CD14-positive monocyte (primary cell): ENCODE results near the gene QTRT2. TPM values are rescaled to one million over a fixed set of nuclear protein-coding genes. Genes with fewer than 3 reads are reported as not detected.

Experiments used
- DNase-seq, 3 donors: peaks; one replicate each; pipeline ENCODE4 v3.0.0-alpha.2; 2011 to 2022
- H2AFZ ChIP-seq: 2 replicates; pipeline ENCODE4 v1.6.0; 2012; ENCODE audit warnings: mild to moderate bottlenecking, low read depth, low read length, inconsistent platforms; ENCODE audit not compliant: insufficient read depth, poor library complexity, severe bottlenecking
- H3K27ac ChIP-seq, 2 donors: 1 replicate in 1 of 2; 2 replicates in 1 of 2; pipeline ENCODE4 v1.5.1; 2012 to 2013; ENCODE audit warnings: low read length in 2 of 2, control low read depth in 1 of 2, inconsistent platforms in 1 of 2, low read depth in 1 of 2, mild to moderate bottlenecking in 1 of 2
- H3K27me3 ChIP-seq, 2 donors: one replicate each; pipeline versions ENCODE4 v1.6.0 to v1.6.1; 2011 to 2013; ENCODE audit warnings: low read length in 2 of 2; ENCODE audit not compliant: control insufficient read depth in 2 of 2, insufficient read depth in 2 of 2
- H3K36me3 ChIP-seq, 2 donors: replicated peaks in 1 of 2; 1 replicate in 1 of 2; 2 replicates in 1 of 2; pipeline versions ENCODE4 v1.5.1 to v1.6.1; 2012 to 2013; ENCODE audit warnings: low read length in 2 of 2, control low read depth in 1 of 2, inconsistent platforms in 1 of 2, mild to moderate bottlenecking in 1 of 2; ENCODE audit not compliant: insufficient read depth in 2 of 2, control insufficient read depth in 1 of 2
- H3K4me1 ChIP-seq, 2 donors: 1 replicate in 1 of 2; 2 replicates in 1 of 2; pipeline versions ENCODE4 v1.5.1 to v1.6.1; 2012 to 2013; ENCODE audit warnings: low read length in 2 of 2, control low read depth in 1 of 2, inconsistent platforms in 1 of 2, mild to moderate bottlenecking in 1 of 2, moderate library complexity in 1 of 2; ENCODE audit not compliant: insufficient read depth in 2 of 2, control insufficient read depth in 1 of 2
- H3K4me2 ChIP-seq: replicated peaks from 2 replicates; pipeline ENCODE3; 2012; ENCODE audit warnings: low read length, moderate library complexity, mild to moderate bottlenecking; ENCODE audit not compliant: poor library complexity, severe bottlenecking; ENCODE audit errors: extremely low read depth
- H3K4me3 ChIP-seq, 3 experiments: fragments of 200-600 bp in 1 of 3; sonication (generic) in 1 of 3; replicated peaks in 1 of 3; 1 replicate in 2 of 3; 2 replicates in 1 of 3; pipeline ENCODE4 v1.5.1; 2011 to 2013; ENCODE audit warnings: low read length in 3 of 3, mild to moderate bottlenecking in 3 of 3, control low read depth in 2 of 3, low read depth in 2 of 3, inconsistent platforms in 1 of 3, moderate library complexity in 1 of 3
- H3K79me2 ChIP-seq: 2 replicates; pipeline ENCODE4 v1.6.0; 2012; ENCODE audit warnings: mild to moderate bottlenecking, control low read depth, inconsistent platforms, low read length, moderate library complexity; ENCODE audit not compliant: insufficient read depth
- H3K9ac ChIP-seq: 2 replicates; pipeline ENCODE4 v1.6.0; 2017; ENCODE audit warnings: low read length, mild to moderate bottlenecking; ENCODE audit not compliant: insufficient read depth, poor library complexity, severe bottlenecking
- H3K9me3 ChIP-seq, 2 donors: replicated peaks in 1 of 2; 1 replicate in 1 of 2; 2 replicates in 1 of 2; pipeline versions ENCODE4 v1.5.1 to v1.6.1; 2012 to 2013; ENCODE audit warnings: low read length in 2 of 2, control low read depth in 1 of 2; ENCODE audit not compliant: control insufficient read depth in 1 of 2, insufficient read depth in 1 of 2
- H4K20me1 ChIP-seq: 2 replicates; pipeline ENCODE4 v1.6.0; 2012; ENCODE audit warnings: mild to moderate bottlenecking, low read length, control low read depth, moderate library complexity; ENCODE audit not compliant: insufficient read depth
- H3K27ac Mint-ChIP-seq, 7 donors: one replicate each; pipeline ENCODE4 v1.8.0; 2020; ENCODE audit warnings: mild to moderate bottlenecking in 7 of 7, mixed read lengths in 7 of 7, moderate library complexity in 6 of 7, inconsistent platforms in 2 of 7
- H3K27me3 Mint-ChIP-seq, 3 donors: one replicate each; pipeline ENCODE4 v1.8.0; 2021 to 2022; ENCODE audit warnings: low read depth in 3 of 3, mild to moderate bottlenecking in 3 of 3, mixed read lengths in 3 of 3, moderate library complexity in 3 of 3, inconsistent platforms in 1 of 3
- H3K36me3 Mint-ChIP-seq, 2 donors: one replicate each; pipeline ENCODE4 v1.8.0; 2020; ENCODE audit warnings: mixed read lengths in 2 of 2, inconsistent platforms in 1 of 2, mild to moderate bottlenecking in 1 of 2
- H3K4me1 Mint-ChIP-seq: one replicate; pipeline ENCODE4 v1.8.0; 2020; ENCODE audit warnings: mild to moderate bottlenecking, mixed read lengths
- H3K4me3 Mint-ChIP-seq, 2 donors: one replicate each; pipeline ENCODE4 v1.8.0; 2020; ENCODE audit warnings: mild to moderate bottlenecking in 2 of 2, mixed read lengths in 2 of 2, moderate library complexity in 1 of 2
- H3K9me3 Mint-ChIP-seq, 7 donors: one replicate each; pipeline ENCODE4 v1.8.0; 2020 to 2022; ENCODE audit warnings: mixed read lengths in 7 of 7, mild to moderate bottlenecking in 6 of 7, moderate library complexity in 6 of 7, inconsistent platforms in 2 of 7
- WGBS: methylation state at CpG from one replicate; pipeline ENCODE4 v1.1.5; 2013; ENCODE audit warnings: missing lambda C conversion rate; ENCODE audit not compliant: insufficient coverage; 5-methylcytosine and 5-hydroxymethylcytosine counted together
- intact Hi-C, 2 donors: fragments of 100-400 bp; cut with micrococcal nuclease; formaldehyde crosslinking; loops; one replicate each; pipeline versions ENCODE4 v1.15.0 to v1.15.1; 2023
- polyA plus RNA-seq, 3 donors: library from polyadenylated mRNA; depleted of rRNA in 1 of 3; unstranded in 2 of 3; stranded (reverse) in 1 of 3; fragments of 300-500 nt in 2 of 3; fragments of >200 nt in 1 of 3; fragmentation: Illumina TruSeq in 2 of 3; gene quantifications; 1 replicate in 2 of 3; 2 replicates in 1 of 3; pipeline ENCODE4 v1.2.3, GENCODE V29; 2012 to 2021
- TF ChIP-seq, protein P1 (sequence below): fragments of 200-600 bp; IDR thresholded peaks from one replicate; pipeline ENCODE4 v1.8.0; 2022; ENCODE audit warnings: antibody characterized with exemption, mild to moderate bottlenecking

Gene QTRT2
- polyA plus RNA-seq, 3 donors = 14.5 to 16.7 (median 15.9) TPM

DNA sequence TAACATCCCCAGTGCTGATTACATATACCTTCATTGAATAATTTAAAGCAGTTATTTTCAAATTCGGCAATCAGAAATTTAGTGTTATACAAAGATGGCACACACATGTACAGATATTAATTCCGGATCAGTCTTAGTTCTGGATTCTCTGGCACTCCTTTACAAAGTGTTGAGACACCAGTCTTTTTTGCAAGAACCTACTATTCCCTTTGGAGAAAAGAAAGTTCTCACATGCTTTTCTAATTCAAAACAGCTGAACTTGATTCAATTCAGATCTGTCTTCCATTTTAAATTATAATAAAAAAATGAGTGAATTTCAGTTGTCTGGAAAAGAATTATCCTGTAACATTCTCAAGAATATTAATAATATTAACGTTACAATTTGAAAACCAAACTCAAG, 20.6 kb upstream of the QTRT2 start:
- intact Hi-C loops = no loop called here
- Histone ChIP-seq H3K4me3 (no peak overlapping the region), H3K4me1 (no peaks in the 10 kb centered on the region), H3K4me2 (no peak overlapping the region), H3K79me2 (no peaks in the 10 kb centered on the region), H3K9me3 (no peaks in the 10 kb centered on the region), H3K27ac (no peak overlapping the region), H2AFZ (no peak overlapping the region), H3K9ac (no peak overlapping the region), H4K20me1 (no peaks in the 10 kb centered on the region), H3K27me3 (no peaks in the 10 kb centered on the region), H3K36me3 (no peaks in the 10 kb centered on the region)
- Mint-ChIP-seq H3K27ac (no peak overlapping the region), H3K4me3 (no peak overlapping the region), H3K27me3 (no peaks in the 10 kb centered on the region), H3K9me3 (peaks cover 0 to 3% (median 0%) of the 10 kb centered on the region in 7 donors), H3K36me3 (peaks cover 6 to 7% of the 10 kb centered on the region in 2 donors), H3K4me1 (no peaks in the 10 kb centered on the region)
- TF ChIP-seq, protein P1, sequence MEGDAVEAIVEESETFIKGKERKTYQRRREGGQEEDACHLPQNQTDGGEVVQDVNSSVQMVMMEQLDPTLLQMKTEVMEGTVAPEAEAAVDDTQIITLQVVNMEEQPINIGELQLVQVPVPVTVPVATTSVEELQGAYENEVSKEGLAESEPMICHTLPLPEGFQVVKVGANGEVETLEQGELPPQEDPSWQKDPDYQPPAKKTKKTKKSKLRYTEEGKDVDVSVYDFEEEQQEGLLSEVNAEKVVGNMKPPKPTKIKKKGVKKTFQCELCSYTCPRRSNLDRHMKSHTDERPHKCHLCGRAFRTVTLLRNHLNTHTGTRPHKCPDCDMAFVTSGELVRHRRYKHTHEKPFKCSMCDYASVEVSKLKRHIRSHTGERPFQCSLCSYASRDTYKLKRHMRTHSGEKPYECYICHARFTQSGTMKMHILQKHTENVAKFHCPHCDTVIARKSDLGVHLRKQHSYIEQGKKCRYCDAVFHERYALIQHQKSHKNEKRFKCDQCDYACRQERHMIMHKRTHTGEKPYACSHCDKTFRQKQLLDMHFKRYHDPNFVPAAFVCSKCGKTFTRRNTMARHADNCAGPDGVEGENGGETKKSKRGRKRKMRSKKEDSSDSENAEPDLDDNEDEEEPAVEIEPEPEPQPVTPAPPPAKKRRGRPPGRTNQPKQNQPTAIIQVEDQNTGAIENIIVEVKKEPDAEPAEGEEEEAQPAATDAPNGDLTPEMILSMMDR = no peak
- no peak for DNase-seq
- no CpG with 5 or more reads among the region's 3 CpGs for WGBS

DNA sequence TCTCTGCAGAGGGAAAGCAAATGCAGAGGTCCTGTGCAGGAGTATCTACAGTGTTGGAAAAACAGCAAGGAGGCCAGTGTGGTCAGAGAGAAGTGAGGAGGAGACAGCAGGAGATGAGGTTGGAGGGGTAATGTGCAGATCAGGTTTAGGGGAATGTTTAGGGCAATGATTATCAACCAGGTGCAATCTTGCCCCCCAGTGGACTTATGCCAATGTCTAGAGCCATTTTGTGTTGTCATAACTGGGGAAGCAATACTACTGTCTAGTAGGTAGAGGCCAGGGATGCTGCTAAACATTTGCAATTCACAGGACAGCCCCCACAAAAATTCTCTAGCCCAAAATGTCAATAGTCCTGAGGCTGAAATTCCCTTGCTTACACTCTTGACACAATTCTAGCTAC, 13.3 kb upstream of the QTRT2 start:
- H3K36me3 ChIP-seq = no peaks in the 10 kb centered on the region
- no peak overlapping the region for H3K4me3 Mint-ChIP-seq
- peaks cover 0 to 6% of the 10 kb centered on the region in 2 donors for H3K36me3 Mint-ChIP-seq
- H3K4me1 Mint-ChIP-seq = no peaks in the 10 kb centered on the region
- no peaks in the 10 kb centered on the region for H3K27me3 ChIP-seq
- TF ChIP-seq, protein P1 = no peak
- no peak overlapping the region for H2AFZ ChIP-seq
- no peak overlapping the region for H3K4me3 ChIP-seq
- no peak overlapping the region for H3K9ac ChIP-seq
- no peaks in the 10 kb centered on the region for H3K9me3 ChIP-seq
- no peaks in the 10 kb centered on the region for H3K79me2 ChIP-seq
- H4K20me1 ChIP-seq = no peaks in the 10 kb centered on the region
- H3K27ac ChIP-seq = no peak overlapping the region
- DNase-seq = no peak
- intact Hi-C loops = no loop called here
- no peaks in the 10 kb centered on the region for H3K4me1 ChIP-seq
- H3K27ac Mint-ChIP-seq = no peak overlapping the region
- no peaks in the 10 kb centered on the region for H3K27me3 Mint-ChIP-seq
- peaks cover 0 to 3% (median 0%) of the 10 kb centered on the region in 7 donors for H3K9me3 Mint-ChIP-seq
- no peak overlapping the region for H3K4me2 ChIP-seq
